Epithelial cell of esophagus (primary cell): Measurements from ENCODE around the gene NEDD4L.

Experiments
- DNase-seq: peaks from one replicate; pipeline ENCODE4 v3.0.0; 2010; ENCODE audit warnings: low read depth
- H3K4me3 ChIP-seq: 2 replicates; pipeline ENCODE4 v1.5.1; 2011; ENCODE audit warnings: mild to moderate bottlenecking, low read length, control low read depth
- CTCF ChIP-seq: IDR thresholded peaks from 2 replicates; pipeline ENCODE4 v1.5.1; 2011; ENCODE audit warnings: low read depth, mild to moderate bottlenecking, low read length, control low read depth, inconsistent platforms; ENCODE audit not compliant: insufficient read depth; ENCODE audit errors: missing control alignments

NEDD4L gene

GRCh38 chr18:58305792-58306191 is 261.8 kb downstream of the NEDD4L start:
- H3K4me3 ChIP-seq: no peak overlapping the region
- DNase-seq: no peak
- no peak for TF ChIP-seq CTCF

- H3K4me3 ChIP-seq: no peak overlapping the region
- TF ChIP-seq CTCF: no peak
- DNase-seq: no peak
Measured at GRCh38 chr18:58307441-58307840, 263.4 kb downstream of the NEDD4L start.

GRCh38 chr18:58308463-58308862 is 264.4 kb downstream of the NEDD4L start:
- no peak for DNase-seq
- H3K4me3 ChIP-seq: no peak overlapping the region
- no peak for TF ChIP-seq CTCF

GRCh38 chr18:58309099-58309498 is 265.1 kb downstream of the NEDD4L start:
- no peak overlapping the region for H3K4me3 ChIP-seq
- TF ChIP-seq CTCF: no peak
- no peak for DNase-seq

GRCh38 chr18:58309610-58310239 is 265.7 kb downstream of the NEDD4L start:
- no peak overlapping the region for H3K4me3 ChIP-seq
- no peak for TF ChIP-seq CTCF
- DNase-seq: no peak

- no peak for TF ChIP-seq CTCF
- DNase-seq: peak; percentile 97
- H3K4me3 ChIP-seq: no peak overlapping the region
Measured at GRCh38 chr18:58310517-58310916, 266.5 kb downstream of the NEDD4L start.

- H3K4me3 ChIP-seq: no peak overlapping the region
- DNase-seq: no peak
- TF ChIP-seq CTCF: no peak
Measured at GRCh38 chr18:58311390-58311789, 267.4 kb downstream of the NEDD4L start.
